HG03025 (cell line): Measurements from ENCODE around the gene PCDHB1.

Source experiments
- ATAC-seq: cut with Tn5 transposase; IDR thresholded peaks from one replicate; pipeline ENCODE4 v1.9.1; 2021; ENCODE audit warnings: mild to moderate bottlenecking, moderate library complexity; ENCODE audit not compliant: unreplicated experiment, low FRiP score

The PCDHB1 gene, protein sequence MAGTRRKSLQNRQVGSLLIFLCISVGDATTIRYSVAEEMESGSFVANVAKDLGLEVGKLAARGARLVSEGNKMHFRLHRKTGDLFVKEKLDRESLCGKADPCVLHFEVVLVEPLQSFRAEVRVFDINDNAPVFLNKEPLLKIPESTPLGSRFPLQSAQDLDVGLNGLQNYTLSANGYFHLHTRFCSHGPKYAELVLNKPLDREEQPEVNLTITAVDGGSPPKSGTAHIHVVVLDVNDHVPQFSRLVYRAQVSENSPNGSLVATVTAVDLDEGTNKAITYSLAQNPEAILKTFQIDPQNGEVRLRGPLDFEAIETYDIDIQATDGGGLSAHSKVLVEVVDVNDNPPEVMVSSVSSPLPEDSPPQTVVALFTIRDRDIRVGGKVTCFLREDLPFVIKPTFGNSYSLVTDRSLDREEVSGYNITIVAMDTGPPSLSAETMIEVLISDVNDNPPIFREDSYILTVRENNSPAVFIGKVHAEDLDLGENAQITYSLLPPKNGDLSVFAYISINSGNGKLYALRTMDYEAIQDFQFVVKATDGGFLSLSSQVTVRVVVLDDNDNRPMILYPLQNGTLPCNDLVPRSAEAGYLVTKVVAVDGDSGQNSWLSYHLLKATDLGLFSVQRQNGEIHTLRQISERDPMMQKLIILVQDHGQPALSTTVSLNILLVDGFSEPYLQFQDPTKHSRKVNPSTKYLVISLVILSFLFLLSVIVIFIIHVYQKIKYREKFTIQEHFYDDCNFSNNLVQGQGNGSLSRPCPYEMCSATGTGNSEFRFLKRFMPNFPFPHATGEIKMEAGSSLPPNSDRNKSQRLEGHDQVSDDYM

DNA sequence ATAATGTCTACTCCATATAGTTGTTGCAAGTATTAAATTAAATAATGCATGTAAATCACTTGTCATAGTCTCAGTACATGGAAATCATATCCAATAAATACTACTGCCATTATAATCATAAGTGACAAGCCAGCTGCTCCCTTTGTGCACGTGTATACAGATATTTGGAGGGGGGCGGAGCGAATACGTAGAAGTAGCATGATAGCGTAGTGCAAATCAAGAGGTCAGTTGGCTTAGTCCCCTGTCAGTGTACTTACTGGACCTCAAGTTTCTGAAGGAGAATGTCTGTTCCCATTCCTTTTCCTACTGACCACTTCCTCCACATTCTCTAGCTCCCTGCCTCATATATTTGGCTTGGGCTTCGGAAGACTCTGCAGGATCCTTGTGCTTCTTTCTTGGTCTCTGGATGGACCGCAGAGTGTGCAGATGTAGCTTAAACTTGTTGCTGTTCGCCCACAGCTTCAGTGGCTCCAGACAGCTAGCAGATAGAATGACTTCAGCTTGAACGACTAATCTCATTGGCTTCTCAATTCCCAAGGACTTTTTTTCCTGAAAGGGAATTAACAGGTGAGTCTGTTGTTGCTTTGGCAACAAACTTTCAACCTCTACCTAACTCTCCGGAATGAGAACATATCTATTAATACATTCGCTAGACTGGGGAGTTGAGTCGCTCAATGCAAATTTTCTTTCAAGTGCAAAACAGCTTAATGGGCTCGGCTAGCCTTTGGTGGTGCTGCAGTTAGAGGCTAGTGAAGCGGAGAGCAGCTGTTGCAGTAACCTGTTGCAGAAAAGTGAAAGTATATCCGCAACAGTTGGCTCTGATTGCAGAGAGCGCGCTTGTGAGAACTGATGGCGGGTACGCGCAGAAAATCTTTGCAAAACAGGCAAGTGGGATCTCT lies at the start of gene PCDHB1:
PCDHB1 (plus strand) TSS at position 753 of the 899 bp plus-strand sequence; CDS start at position 850, 97 bp downstream.
- ATAC-seq, result no peak

DNA sequence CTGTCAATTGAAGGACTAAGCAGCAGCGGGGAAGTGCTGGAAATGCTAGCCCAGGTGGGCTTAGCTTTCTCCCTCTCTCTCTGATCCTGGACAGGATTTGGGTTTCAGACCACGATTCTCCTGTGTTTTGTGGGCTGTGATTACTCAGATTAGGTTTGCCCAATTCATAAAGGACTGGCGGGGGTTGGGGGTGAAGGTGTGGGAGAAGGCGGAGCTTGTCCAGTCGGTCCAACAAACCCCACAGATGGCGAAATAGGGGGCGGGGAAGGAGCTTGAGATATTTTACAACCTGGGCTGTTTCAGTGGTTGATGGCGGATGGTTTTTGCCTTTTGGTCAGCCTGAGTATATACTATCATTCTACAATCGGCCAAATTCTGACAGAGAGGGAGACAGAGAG lies 49.7 kb upstream of the PCDHB1 start:
- no peak for ATAC-seq

DNA sequence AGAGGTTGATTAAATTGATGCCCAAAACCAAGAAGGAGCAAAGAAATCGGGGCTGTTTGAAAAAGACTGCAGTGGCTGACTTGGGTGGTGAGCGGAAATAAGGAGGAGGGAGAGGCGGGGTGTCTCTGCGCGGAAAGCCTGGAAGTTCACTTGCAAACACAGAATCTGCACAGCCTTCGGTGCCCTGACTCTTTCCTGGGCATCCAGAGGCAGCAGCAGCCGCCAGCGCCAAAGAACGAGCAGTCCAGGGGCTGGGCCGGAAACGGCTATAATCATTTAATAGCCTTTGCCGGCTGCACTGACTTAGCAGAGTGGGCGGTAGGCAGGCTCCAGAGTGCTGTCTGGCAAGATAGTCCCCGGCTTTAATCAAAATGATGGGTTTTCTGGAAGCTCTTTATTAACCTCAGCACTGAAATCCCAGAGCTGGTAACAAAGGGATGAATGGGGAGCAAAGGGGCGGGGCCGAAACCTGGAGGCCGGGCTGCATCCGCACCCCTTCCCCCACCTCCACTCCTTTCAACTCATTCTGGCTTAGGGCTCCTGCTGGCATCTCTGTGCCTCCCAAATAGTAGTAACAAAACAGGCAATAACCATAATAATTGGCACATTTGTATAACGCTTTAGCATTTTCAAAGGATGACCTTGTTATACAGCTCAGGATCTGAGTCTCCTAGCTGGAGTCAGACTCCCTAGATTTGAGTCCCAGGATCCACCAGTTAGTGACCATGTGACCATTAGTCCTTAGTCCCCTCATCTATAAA lies 49.1 kb upstream of the PCDHB1 start:
- no peak for ATAC-seq

GRCh38 chr5:141002605-141002965 lies 48.6 kb upstream of the PCDHB1 start:
- no peak for ATAC-seq

DNA sequence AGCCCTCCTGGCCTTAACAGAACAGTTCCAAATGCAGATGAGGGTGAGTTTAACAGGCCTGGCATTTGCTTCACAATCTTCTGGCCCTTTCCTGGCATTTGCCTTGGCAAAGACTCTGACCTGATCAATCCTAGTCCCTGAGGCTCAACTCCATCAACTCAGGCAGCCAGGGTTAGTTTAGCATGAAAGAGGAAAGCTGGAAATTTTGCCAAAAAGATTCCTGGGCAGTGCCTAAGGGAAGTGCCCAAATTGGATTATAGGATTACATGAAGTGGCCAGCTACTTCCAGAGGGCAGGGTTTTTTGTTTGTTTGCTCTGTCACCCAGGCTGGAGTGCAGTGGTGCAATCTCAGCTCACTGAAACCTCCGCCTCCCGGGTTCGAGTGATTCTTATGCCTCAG lies 48.1 kb upstream of the PCDHB1 start:
- no peak for ATAC-seq

- ATAC-seq, result no peak
These were observed 47.2 kb upstream of the PCDHB1 start for GRCh38 chr5:141003791-141004611.

DNA sequence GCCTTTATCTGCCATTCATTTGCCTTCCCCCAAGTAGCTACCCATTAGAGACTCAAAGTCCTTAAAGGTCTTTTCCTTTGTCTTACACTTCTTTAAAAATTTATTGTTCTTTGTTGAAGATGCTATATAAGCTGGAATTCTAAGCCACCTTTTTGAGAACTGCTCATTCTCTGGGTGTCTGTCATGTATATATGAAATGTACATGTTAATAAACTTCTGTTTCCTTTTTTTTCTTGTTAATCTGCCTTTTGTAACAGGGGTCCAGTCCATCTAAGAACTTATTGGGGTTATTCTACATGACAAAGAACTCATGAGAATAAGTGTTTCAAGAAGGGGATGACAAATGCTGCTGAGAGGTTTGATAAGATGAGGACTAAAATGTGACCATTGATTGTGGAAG lies 43.4 kb upstream of the PCDHB1 start:
- ATAC-seq, result no peak

DNA sequence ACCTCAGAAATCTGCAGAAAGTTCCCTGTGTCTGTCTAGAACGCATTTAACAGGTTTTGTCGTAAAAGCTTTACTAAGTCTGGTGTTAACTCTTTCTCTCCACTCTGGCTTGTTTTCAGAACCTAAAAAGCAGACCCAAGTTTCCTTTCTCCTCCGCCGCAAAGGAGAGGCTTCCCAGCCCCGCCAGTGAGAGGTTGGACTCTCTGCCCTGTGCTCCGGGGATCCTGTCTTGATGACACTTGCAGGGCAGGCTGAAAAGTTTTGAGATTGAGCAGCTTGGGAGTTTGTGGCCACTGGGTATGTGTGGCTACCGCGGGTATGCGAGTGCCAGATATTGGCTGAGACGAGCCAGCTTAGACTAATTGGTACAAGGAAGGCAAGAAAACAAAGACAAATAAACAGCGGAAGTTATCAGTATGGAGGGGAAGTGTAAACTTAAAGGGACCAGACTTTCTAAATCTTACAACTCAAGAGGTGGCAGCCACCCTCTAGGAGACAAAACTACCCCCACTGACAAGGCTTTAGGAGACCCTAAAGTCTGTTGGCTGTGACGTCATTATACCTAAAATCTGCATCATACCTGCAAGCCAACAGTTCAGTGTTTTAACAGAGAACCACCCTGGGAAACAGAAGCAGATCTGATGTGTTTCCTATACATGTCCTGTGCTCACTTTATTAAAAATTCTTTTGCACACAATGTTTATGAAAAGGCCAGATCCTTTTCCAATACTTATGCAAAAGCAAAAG lies 41.0 kb upstream of the PCDHB1 start:
- no peak for ATAC-seq

DNA sequence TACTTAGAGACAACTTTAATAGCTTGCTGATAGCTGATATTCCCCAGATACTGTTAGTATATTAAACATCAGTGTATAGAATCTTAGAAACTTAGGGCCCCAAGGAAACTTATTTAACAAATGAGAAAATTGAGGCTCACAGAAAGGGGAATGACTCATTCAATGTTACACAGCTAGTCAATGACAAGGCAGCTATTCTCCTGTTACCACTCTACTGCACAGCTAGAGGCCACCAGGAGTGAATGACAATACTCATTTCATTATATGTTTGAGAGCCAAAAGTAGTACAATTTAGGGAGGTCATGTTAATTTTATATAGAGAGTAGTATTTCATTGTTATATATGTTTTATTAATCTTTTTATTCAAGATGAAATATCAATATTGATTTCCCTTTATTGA lies 33.2 kb upstream of the PCDHB1 start:
- ATAC-seq, result no peak

DNA sequence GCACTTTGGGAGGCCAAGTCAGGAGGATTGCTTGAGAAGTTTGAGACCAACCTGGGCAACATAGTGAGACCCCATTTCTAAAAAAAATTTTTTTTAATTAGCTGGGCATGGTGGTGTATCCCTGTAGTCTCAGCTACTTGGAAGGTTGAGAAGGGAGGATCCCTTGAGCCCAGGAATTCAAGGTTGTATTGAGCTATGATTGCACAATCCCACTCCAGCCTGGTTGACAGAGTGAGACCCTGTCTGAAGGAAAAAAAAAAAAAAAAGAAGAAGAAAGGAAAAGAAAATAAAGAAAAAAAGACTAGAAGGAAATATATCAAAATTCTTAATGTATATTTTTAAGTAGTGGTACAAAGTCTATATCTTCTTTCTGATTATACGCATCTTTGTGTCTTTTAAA lies 28.8 kb upstream of the PCDHB1 start:
- ATAC-seq, result no peak

- ATAC-seq, result no peak
These were observed 20.2 kb upstream of the PCDHB1 start for GRCh38 chr5:141031006-141031405.

- no peak for ATAC-seq
These were observed 18.5 kb upstream of the PCDHB1 start for GRCh38 chr5:141032626-141033025.

- no peak for ATAC-seq
These were observed 12.1 kb upstream of the PCDHB1 start for GRCh38 chr5:141039061-141039460.

- ATAC-seq, result no peak
These were observed 11.7 kb upstream of the PCDHB1 start for GRCh38 chr5:141039517-141039916.

GRCh38 chr5:141040093-141040770 lies 10.9 kb upstream of the PCDHB1 start:
- ATAC-seq, result no peak

GRCh38 chr5:141040771-141041426 lies 10.3 kb upstream of the PCDHB1 start:
- ATAC-seq, result no peak

GRCh38 chr5:141041427-141041785 lies 9.8 kb upstream of the PCDHB1 start:
- ATAC-seq, result no peak

- no peak for ATAC-seq
These were observed 8.6 kb upstream of the PCDHB1 start for GRCh38 chr5:141042555-141042954.
